Measurements from ENCODE around the gene MST1R. TPM values are rescaled to one million over a fixed set of nuclear protein-coding genes. Genes with fewer than 3 reads are reported as not detected.
"Not testable (repeated sequence)": the region's sequence is repeated elsewhere in the genome, so short reads cannot be mapped to it uniquely, and the experiment has no call there.

MST1R gene
- polyA plus RNA-seq, 1 experiment: 0.64 TPM

- no peak for DNase-seq (ENCODE audit: low read depth)
- ChIA-PET CTCF (interaction anchor here (0.7 kb wide), 1 partner anchor 197 kb away, joined by 3 read pairs; no protein-coding TSS in a partner anchor), POLR2A (no interaction called here)
- no peak for TF ChIP-seq CTCF (IDR thresholded peaks at IDR 0.05; ENCODE audit: insufficient read depth, low read depth, low read length)
- Histone ChIP-seq H3K4me3 (ENCODE audit: low read depth, low read length) (no peak overlapping the region), H3K27me3 (ENCODE audit: control insufficient read depth, insufficient read depth, low read length) (no peaks in the 10 kb centered on the region), H3K36me3 (ENCODE audit: control insufficient read depth, insufficient read depth, low read length) (no peaks in the 10 kb centered on the region; the same call in 1 of the 2 replicates)
These were observed 21.8 kb upstream of the MST1R start for GRCh38 chr3:49925485-49925884.

GRCh38 chr3:49924683-49925082 lies 21.0 kb upstream of the MST1R start:
- no peak for DNase-seq (ENCODE audit: low read depth)
- H3K27me3 ChIP-seq (ENCODE audit: control insufficient read depth, insufficient read depth, low read length): no peaks in the 10 kb centered on the region
- no peak for TF ChIP-seq CTCF (IDR thresholded peaks at IDR 0.05; ENCODE audit: insufficient read depth, low read depth, low read length)
- ChIA-PET POLR2A (interaction anchor here (0.7 kb wide), 1 partner anchor 10 kb away, joined by 4 read pairs; no protein-coding TSS in a partner anchor), CTCF (interaction anchor here (0.7 to 1.6 kb wide), 3 partner anchors 19 to 198 kb away, joined by 3 to 4 read pairs (median 4); partner anchors contain the start of gene INKA1)
- H3K36me3 ChIP-seq (ENCODE audit: control insufficient read depth, insufficient read depth, low read length): no peaks in the 10 kb centered on the region; the same call in 1 of the 2 replicates
- H3K4me3 ChIP-seq (ENCODE audit: low read depth, low read length): no peak overlapping the region

- CTCF ChIA-PET: interaction anchor here (1.1 to 1.3 kb wide), 2 partner anchors 11 kb away, joined by 3 read pairs; partner anchors contain the start of gene MON1A
- H3K4me3 ChIP-seq (ENCODE audit: low read depth, low read length); DNase-seq (ENCODE audit: low read depth); H3K36me3 ChIP-seq (ENCODE audit: control insufficient read depth, insufficient read depth, low read length); POLR2A ChIA-PET; H3K27me3 ChIP-seq (ENCODE audit: control insufficient read depth, insufficient read depth, low read length): not testable (repeated sequence)
These were observed 14.3 kb upstream of the MST1R start for GRCh38 chr3:49917806-49918590.

- no peaks in the 10 kb centered on the region for H3K27me3 ChIP-seq (ENCODE audit: control insufficient read depth, insufficient read depth, low read length)
- peaks cover 3% of the 10 kb centered on the region; the same call in 1 of the 2 replicates for H3K36me3 ChIP-seq (ENCODE audit: control insufficient read depth, insufficient read depth, low read length)
- POLR2A ChIA-PET: no interaction called here
- H3K4me3 ChIP-seq (ENCODE audit: low read depth, low read length): no peak overlapping the region
- CTCF ChIA-PET: interaction anchor here (0.6 to 1.1 kb wide), 2 partner anchors 13 to 20 kb away, joined by 3 to 4 read pairs; partner anchors contain the start of gene MON1A
- no peak for TF ChIP-seq CTCF (IDR thresholded peaks at IDR 0.05; ENCODE audit: insufficient read depth, low read depth, low read length)
- DNase-seq (ENCODE audit: low read depth): no peak
These were observed 13.0 kb upstream of the MST1R start for GRCh38 chr3:49916686-49917085.

- ChIA-PET POLR2A (interaction anchor here (0.5 kb wide), 1 partner anchor 9 kb away, joined by 4 read pairs; no protein-coding TSS in a partner anchor), CTCF (interaction anchor here (1.2 kb wide), 1 partner anchor 9 kb away, joined by 7 read pairs; no protein-coding TSS in a partner anchor)
- no peak for DNase-seq (ENCODE audit: low read depth)
- peaks cover 8% of the 10 kb centered on the region for H3K36me3 ChIP-seq (ENCODE audit: control insufficient read depth, insufficient read depth, low read length)
- no peak overlapping the region for H3K4me3 ChIP-seq (ENCODE audit: low read depth, low read length)
- no peaks in the 10 kb centered on the region for H3K27me3 ChIP-seq (ENCODE audit: control insufficient read depth, insufficient read depth, low read length)
- TF ChIP-seq CTCF (IDR thresholded peaks at IDR 0.05; ENCODE audit: insufficient read depth, low read depth, low read length): no peak
These were observed 11.2 kb upstream of the MST1R start for GRCh38 chr3:49914906-49915305.

Measured in BJ (cell line).